ENCODE results near the gene KCNJ14.

GRCh38 chr19:48496959-48497727 lies 41.8 kb downstream of the KCNJ14 start:
- TF ChIP-seq CTCF (IDR thresholded peaks at IDR 0.05; ENCODE audit: poor library complexity, severe bottlenecking) (no peak), RAD21 (conservative IDR thresholded peaks at IDR 0.05) (no peak)
